IPS DF 6.9 (cell line): ENCODE results near the gene EEF1A2.
"Not testable (repeated sequence)": the region's sequence is repeated elsewhere in the genome, so short reads cannot be mapped to it uniquely, and the experiment has no call there.

Experiments
- DNase-seq: peaks from one replicate; pipeline ENCODE4 v3.0.0-alpha.2; 2013; ENCODE audit warnings: low read depth, low spot score
- H3K27ac ChIP-seq: one replicate; pipeline ENCODE4 v1.5.1; 2013; ENCODE audit warnings: low read length, control low read depth
- H3K27me3 ChIP-seq: 2 replicates; pipeline ENCODE4 v1.6.1; 2013; ENCODE audit warnings: mild to moderate bottlenecking, low read length; ENCODE audit not compliant: control insufficient read depth, insufficient read depth
- H3K36me3 ChIP-seq: 2 replicates; pipeline ENCODE4 v1.6.1; 2013; ENCODE audit warnings: low read length; ENCODE audit not compliant: control insufficient read depth, insufficient read depth
- H3K4me1 ChIP-seq: 2 replicates; pipeline ENCODE4 v1.6.1; 2013; ENCODE audit warnings: low read length; ENCODE audit not compliant: control insufficient read depth, insufficient read depth
- H3K4me3 ChIP-seq: 2 replicates; pipeline ENCODE4 v1.5.1; 2013; ENCODE audit warnings: mild to moderate bottlenecking, low read length
- H3K9me3 ChIP-seq: 2 replicates; pipeline ENCODE4 v1.6.1; 2013; ENCODE audit warnings: low read length, inconsistent platforms; ENCODE audit not compliant: control insufficient read depth, insufficient read depth
- WGBS: extraction: QIAGEN DNeasy Blood & Tissue Kit; methylation state at CpG from one replicate; pipeline ENCODE4 v1.1.7; 2013; ENCODE audit warnings: mixed read lengths, missing lambda C conversion rate; ENCODE audit not compliant: insufficient read length, insufficient coverage; 5-methylcytosine and 5-hydroxymethylcytosine counted together

EEF1A2 gene

GRCh38 chr20:63520504-63520933, 21.6 kb upstream of the EEF1A2 start, which contains the start of gene PPDPF:
PPDPF (plus strand) TSS chr20:63520765; CDS start chr20:63521309, 544 bp downstream.
- Histone ChIP-seq H3K9me3 (no peaks in the 10 kb centered on the region), H3K27ac (no peak within 1 kb of the TSS), H3K4me3 (peak within 1 kb of the TSS; percentile 93), H3K27me3 (no peaks in the 10 kb centered on the region), H3K36me3 (peaks cover 13% of the 10 kb centered on the region; the same call in 1 of the 2 replicates), H3K4me1 (peaks cover 4% of the 10 kb centered on the region)
- WGBS = no CpG with 5 or more reads among the region's 64 CpGs
- DNase-seq = no peak

DNA sequence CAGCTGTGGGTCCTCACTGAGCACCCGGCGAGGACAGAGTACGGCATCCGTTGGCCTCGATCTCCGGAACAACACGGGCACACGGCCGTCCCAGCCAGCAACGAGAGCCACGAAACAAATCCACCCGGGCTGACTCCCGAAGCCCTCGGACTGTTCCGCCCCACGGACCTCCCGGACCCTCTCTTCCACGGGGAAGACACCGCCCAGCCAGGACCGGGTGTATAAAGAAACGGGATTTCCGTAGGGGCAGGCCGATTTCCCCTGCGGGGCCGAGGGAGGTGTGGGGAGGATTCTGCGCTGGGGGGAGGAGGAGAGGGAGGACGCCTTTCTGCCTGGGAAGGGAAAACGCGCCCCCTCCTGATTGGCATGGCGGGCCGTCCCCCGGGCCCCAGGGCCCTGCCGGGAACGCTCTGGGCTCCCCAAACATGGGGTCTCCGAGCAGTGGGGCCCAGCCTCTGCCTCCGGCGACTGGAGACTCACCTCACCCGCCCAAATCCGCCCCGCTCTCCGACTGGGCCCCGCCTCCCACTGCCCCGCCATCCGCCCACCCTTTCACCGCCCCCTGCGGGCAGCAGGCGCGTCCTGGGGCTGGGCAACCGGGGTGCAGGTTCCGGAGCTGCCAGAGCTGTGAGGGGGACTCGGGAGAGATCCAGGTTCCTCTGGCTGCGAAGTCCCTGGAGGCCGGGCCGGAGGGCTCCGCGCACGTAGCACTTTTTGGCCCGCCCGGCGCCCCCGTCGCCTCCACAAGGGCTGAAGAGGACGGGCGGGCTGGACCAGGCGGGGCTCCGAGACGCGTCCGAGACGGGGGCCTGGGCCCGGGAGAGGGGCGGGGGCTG, 21.0 kb upstream of the EEF1A2 start:
- WGBS = no CpG with 5 or more reads among the region's 72 CpGs
- no peaks in the 10 kb centered on the region for H3K27me3 ChIP-seq
- H3K27ac ChIP-seq = no peak overlapping the region
- H3K9me3 ChIP-seq = no peaks in the 10 kb centered on the region
- no peak for DNase-seq
- H3K4me1 ChIP-seq = peaks cover 4% of the 10 kb centered on the region
- peak overlapping the region; percentile 93; the same call in 1 of the 2 replicates for H3K4me3 ChIP-seq
- H3K36me3 ChIP-seq = peaks cover 13% of the 10 kb centered on the region; the same call in 1 of the 2 replicates

DNA sequence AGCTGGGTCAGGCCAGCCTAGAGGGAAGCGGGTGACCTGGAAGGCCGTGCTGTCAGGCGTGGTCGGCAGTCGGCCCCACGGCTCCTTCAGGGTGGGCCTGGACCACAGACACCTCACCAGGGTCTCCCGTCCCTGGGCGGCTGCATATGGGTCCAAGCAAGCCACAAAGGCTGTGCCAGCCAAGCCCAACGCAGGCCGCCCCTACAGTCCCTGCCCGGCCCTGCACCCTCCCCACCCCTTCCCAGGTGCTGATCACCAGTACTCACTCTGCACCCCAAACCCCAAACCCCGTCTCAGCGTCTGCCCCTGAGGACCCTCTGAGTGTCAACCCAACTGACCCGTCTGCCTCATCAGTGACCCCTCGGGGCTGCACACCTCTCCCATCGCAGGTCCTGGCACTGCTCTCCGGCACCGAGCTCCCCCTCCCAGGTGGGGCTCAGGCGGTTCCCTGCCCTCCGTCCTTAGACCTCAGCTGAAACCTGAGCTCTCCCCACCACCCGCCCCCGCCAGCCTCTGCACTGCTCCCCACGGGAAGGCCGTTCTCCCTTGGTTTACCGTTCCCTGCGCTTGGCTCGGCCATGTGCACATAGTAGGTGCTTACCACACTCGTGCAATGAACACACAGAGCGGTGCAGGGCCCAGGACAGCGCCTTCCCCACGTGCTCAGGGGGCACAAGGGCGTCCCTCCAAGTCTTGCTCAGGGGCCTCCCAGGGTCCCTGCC, 20.2 kb upstream of the EEF1A2 start:
- H3K27me3 ChIP-seq = no peaks in the 10 kb centered on the region
- no peaks in the 10 kb centered on the region for H3K9me3 ChIP-seq
- H3K4me1 ChIP-seq = peaks cover 4% of the 10 kb centered on the region
- no CpG with 5 or more reads among the region's 32 CpGs for WGBS
- no peak overlapping the region; the same call in 1 of the 2 replicates for H3K4me3 ChIP-seq
- DNase-seq = no peak
- no peak overlapping the region for H3K27ac ChIP-seq
- H3K36me3 ChIP-seq = peaks cover 13% of the 10 kb centered on the region; the same call in 1 of the 2 replicates

GRCh38 chr20:63518351-63518861, 19.5 kb upstream of the EEF1A2 start:
- Histone ChIP-seq H3K27me3 (no peaks in the 10 kb centered on the region), H3K4me3 (no peak overlapping the region), H3K36me3 (peaks cover 12% of the 10 kb centered on the region; the same call in 1 of the 2 replicates), H3K27ac (no peak overlapping the region), H3K9me3 (no peaks in the 10 kb centered on the region), H3K4me1 (peaks cover 4% of the 10 kb centered on the region)
- no CpG with 5 or more reads among the region's 20 CpGs for WGBS
- DNase-seq = no peak

GRCh38 chr20:63517376-63518309, 18.8 kb upstream of the EEF1A2 start:
- no peaks in the 10 kb centered on the region for H3K9me3 ChIP-seq
- WGBS = no CpG with 5 or more reads among the region's 32 CpGs
- H3K4me3 ChIP-seq = no peak overlapping the region
- no peak overlapping the region for H3K27ac ChIP-seq
- H3K27me3 ChIP-seq = no peaks in the 10 kb centered on the region
- H3K36me3 ChIP-seq = peaks cover 7% of the 10 kb centered on the region; the same call in 1 of the 2 replicates
- peaks cover 4% of the 10 kb centered on the region for H3K4me1 ChIP-seq
- no peak for DNase-seq

DNA sequence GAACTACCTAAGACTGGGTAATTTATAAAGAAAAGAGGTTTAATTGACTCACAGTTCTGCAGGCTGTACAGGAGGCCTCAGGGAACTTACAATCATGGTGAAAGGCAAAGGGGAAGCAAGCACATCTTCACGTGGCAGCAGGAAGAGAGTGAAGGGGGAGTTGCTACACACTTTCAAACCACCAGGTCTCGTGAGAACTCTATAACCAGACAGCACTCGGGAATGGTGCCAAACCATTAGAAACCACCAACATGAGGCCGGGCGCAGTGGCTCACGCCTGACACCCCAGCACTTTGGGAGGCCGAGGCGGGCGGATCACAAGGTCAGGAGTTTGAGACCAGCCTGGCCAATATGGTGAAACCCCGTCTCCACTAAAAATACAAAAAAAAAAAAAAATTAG, 15.6 kb upstream of the EEF1A2 start:
- H3K27ac ChIP-seq, H3K4me1 ChIP-seq, H3K27me3 ChIP-seq, H3K9me3 ChIP-seq, DNase-seq, H3K4me3 ChIP-seq, H3K36me3 ChIP-seq: not testable (repeated sequence)
- WGBS = no CpG with 5 or more reads among the region's 10 CpGs

GRCh38 chr20:63513207-63513606, 14.3 kb upstream of the EEF1A2 start:
- Histone ChIP-seq H3K4me3 (no peak overlapping the region), H3K27me3 (no peaks in the 10 kb centered on the region), H3K4me1 (no peaks in the 10 kb centered on the region), H3K9me3 (no peaks in the 10 kb centered on the region), H3K27ac (no peak overlapping the region), H3K36me3 (no peaks in the 10 kb centered on the region)
- no CpG with 5 or more reads among the region's 3 CpGs for WGBS
- DNase-seq = no peak

DNA sequence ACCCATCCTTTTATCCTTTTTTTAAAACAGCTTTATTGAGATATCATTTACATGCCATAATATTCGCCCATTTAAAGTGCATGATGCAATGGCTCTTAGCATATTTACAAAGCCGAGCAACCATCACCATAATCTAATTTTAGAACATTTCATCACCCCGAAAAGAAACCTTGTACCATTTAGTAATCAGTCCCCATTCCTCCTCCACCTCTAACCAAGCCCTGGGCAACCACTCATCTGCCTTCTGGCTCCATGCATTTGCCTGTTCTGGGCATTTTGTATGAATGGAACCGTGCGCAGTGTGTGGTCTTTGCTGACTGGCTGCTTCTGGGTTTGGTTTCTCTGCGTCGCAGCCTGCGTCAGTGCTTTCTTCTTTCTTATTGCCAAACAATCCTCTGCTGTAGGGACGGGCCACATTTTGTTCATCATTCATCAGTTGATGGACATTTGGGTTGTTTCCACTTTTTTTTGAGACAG, 10.2 kb upstream of the EEF1A2 start:
- no peaks in the 10 kb centered on the region for H3K9me3 ChIP-seq
- no CpG with 5 or more reads among the region's 9 CpGs for WGBS
- no peaks in the 10 kb centered on the region for H3K4me1 ChIP-seq
- no peak for DNase-seq
- H3K27ac ChIP-seq = no peak overlapping the region
- H3K4me3 ChIP-seq = no peak overlapping the region
- H3K36me3 ChIP-seq = no peaks in the 10 kb centered on the region
- no peaks in the 10 kb centered on the region for H3K27me3 ChIP-seq

DNA sequence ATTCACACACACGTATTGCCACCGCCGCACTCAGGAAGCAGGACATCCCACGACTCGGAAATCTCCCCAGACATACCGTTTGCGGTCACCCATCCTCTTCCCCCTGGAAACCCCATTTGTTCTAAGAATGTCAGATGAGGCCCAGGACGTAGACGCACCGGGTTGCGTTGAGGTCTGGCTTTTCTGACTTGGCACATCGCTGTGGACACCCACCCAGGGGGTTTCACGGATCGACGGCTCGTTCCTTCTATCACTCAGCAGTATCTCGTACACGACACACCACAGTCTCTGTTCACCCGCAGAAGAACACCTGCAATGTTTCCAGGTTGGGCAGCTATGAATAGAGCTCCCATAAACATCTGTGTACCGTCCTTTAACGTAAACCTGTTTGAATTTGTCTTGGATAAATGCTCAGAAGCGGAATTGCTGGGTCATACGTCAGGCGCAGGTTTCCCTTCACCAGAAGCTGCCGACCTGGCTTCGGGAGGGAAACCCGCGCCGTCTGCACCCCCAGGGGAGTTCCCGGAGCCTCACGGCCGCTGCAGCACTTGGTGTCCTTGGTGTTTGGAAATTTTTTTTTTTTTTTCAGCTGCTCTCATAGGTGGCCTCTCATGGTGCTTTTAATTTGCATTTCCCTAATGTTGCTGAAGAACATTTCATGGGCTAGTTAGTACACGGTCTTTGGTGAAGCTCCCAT, 9.3 kb upstream of the EEF1A2 start:
- Histone ChIP-seq H3K27ac (no peak overlapping the region), H3K4me3 (no peak overlapping the region), H3K4me1 (no peaks in the 10 kb centered on the region), H3K36me3 (no peaks in the 10 kb centered on the region), H3K27me3 (no peaks in the 10 kb centered on the region), H3K9me3 (no peaks in the 10 kb centered on the region)
- WGBS = no CpG with 5 or more reads among the region's 33 CpGs
- DNase-seq = no peak
